K562 (cell line): ENCODE measurements around the gene WTAP. TPM values are rescaled to one million over a fixed set of nuclear protein-coding genes. Genes with fewer than 3 reads are reported as not detected.

ENCODE experiments used
- CBFB ChIP-seq: sonication (generic); formaldehyde crosslinking; IDR thresholded peaks from 2 replicates; pipeline ENCODE4 v1.4.0; 2020; ENCODE audit warnings: mild to moderate bottlenecking, missing genetic modification reagents
- EGR1 ChIP-seq: fragments of 450-650 bp; conservative IDR thresholded peaks from 2 replicates; pipeline ENCODE4 v1.6.1; 2017; ENCODE audit warnings: mild to moderate bottlenecking
- KDM2B ChIP-seq: fragments of 250-450 bp; sonication (Bioruptor Pico); IDR thresholded peaks from 2 replicates; pipeline ENCODE4 v1.8.0; 2021; ENCODE audit warnings: mild to moderate bottlenecking, moderate library complexity
- MGA ChIP-seq: fragments of 450-650 bp; IDR thresholded peaks from 2 replicates; pipeline ENCODE4 v1.6.1; 2016; ENCODE audit warnings: mild to moderate bottlenecking, moderate library complexity
- MITF ChIP-seq: IDR thresholded peaks from 2 replicates; pipeline ENCODE4 v1.6.1; 2014; ENCODE audit warnings: antibody characterized with exemption
- NFRKB ChIP-seq: fragments of 450-650 bp; IDR thresholded peaks from 2 replicates; pipeline ENCODE4 v1.6.1; 2016; ENCODE audit warnings: low read depth
- PHB2 ChIP-seq: fragments of 450-650 bp; IDR thresholded peaks from 2 replicates; pipeline ENCODE4 v1.6.1; 2017; ENCODE audit warnings: low read depth
- RBFOX2 ChIP-seq: fragments of 200-400 bp; formaldehyde crosslinking; IDR thresholded peaks from 2 replicates; pipeline ENCODE4 v1.6.1; 2017; ENCODE audit warnings: low read depth, mild to moderate bottlenecking, low read length, moderate library complexity
- ZBTB2 ChIP-seq: fragments of 450-650 bp; IDR thresholded peaks from 2 replicates; pipeline ENCODE4 v1.6.1; 2016; ENCODE audit warnings: antibody characterized with exemption
- ZNF41 ChIP-seq: fragments of 250-450 bp; sonication (Bioruptor Pico); conservative IDR thresholded peaks from 2 replicates; pipeline ENCODE4 v1.4.0; 2020; ENCODE audit warnings: mild to moderate bottlenecking
- polyA plus RNA-seq, 8 experiments: library from polyadenylated mRNA; depleted of rRNA in 4 of 8; stranded (reverse) in 5 of 8; unstranded in 3 of 8; fragments of >200 nt; fragmentation: Nextera tagmentation in 2 of 8; fragmentation: Illumina TruSeq in 1 of 8; extraction: Ambion mirVana in 2 of 8; extraction: Trizol in 1 of 8; gene quantifications; 2 replicates each; pipeline versions ENCODE4 v1.2.1 to v1.2.3, GENCODE V29; 2011 to 2014; ENCODE audit warnings: inconsistent platforms in 1 of 8, missing spikeins in 1 of 8
- total RNA-seq, 7 experiments: library from RNA; depleted of rRNA in 6 of 7; stranded (reverse); fragments of >200 nt in 6 of 7; fragmentation: Illumina TruSeq in 2 of 7; extraction: Trizol in 2 of 7; gene quantifications; 2 replicates each; pipeline versions ENCODE4 v1.2.1 to v1.2.3, GENCODE V29; 2011 to 2021; ENCODE audit warnings: low replicate concordance in 1 of 7

WTAP gene
- total and polyA plus RNA-seq, 9 of the 15 experiments (the other 6 are each of a cell fraction or from before 2014, with no cell fraction given), result 52.4 to 156 (median 110) TPM

GRCh38 chr6:159761873-159762680 is 34.8 kb downstream of the WTAP start, which contains the start of gene ACAT2 (continued):
- peak; percentile 53; the same call in 1 of the 2 replicates for TF ChIP-seq MGA
- 0 out of 2 replicates have a peak, but pooled peaks have one; percentile 39 for TF ChIP-seq NFRKB
- TF ChIP-seq CBFB, result 0 out of 2 replicates have a peak, but pooled peaks have one; percentile 33
- peak; percentile 87 for TF ChIP-seq ZBTB2
- 0 out of 2 replicates have a peak, but pooled peaks have one; percentile 10 for TF ChIP-seq PHB2
- TF ChIP-seq KDM2B (CRISPR knock-in tag), result peak; percentile 90; the same call in 1 of the 2 replicates
- TF ChIP-seq MITF, result no peak
- 0 out of 2 replicates have a peak, but pooled peaks have one; percentile 7 for TF ChIP-seq ZNF41 (CRISPR knock-in tag)
- no peak for TF ChIP-seq EGR1
- peak; percentile 95 for TF ChIP-seq RBFOX2
